GM12891 (cell line): ENCODE data around the gene SMIM20.

Experiments used
- DNase-seq: peaks from one replicate; pipeline ENCODE4 v3.0.0; 2011; ENCODE audit warnings: low spot score; ENCODE audit not compliant: insufficient read length
- FAIRE-seq: peaks from 2 replicates; lab custom pipeline; 2011; peaks lifted over from hg19 to GRCh38; lab: Jason Lieb, UNC
- PAX5 ChIP-seq: IDR thresholded peaks from 2 replicates; pipeline ENCODE4 v1.6.1; 2011; ENCODE audit warnings: low read length, moderate library complexity, mild to moderate bottlenecking; ENCODE audit not compliant: insufficient read depth, severe bottlenecking
- POLR2A ChIP-seq: IDR thresholded peaks from 2 replicates; pipeline ENCODE4 v1.6.1; 2011; ENCODE audit warnings: low read depth, low read length, control low read depth
- POLR2AphosphoS5 ChIP-seq: IDR thresholded peaks from 2 replicates; pipeline ENCODE4 v1.6.1; 2011; ENCODE audit warnings: low read depth, low read length, control low read depth
- POU2F2 ChIP-seq: IDR thresholded peaks from 2 replicates; pipeline ENCODE4 v1.6.1; 2011; ENCODE audit warnings: low read depth, mild to moderate bottlenecking, control low read depth, low read length, moderate library complexity
- SPI1 ChIP-seq: IDR thresholded peaks from 2 replicates; pipeline ENCODE4 v1.6.1; 2011; ENCODE audit warnings: low read depth, low read length, control low read depth
- TAF1 ChIP-seq: IDR thresholded peaks from 2 replicates; pipeline ENCODE4 v1.6.1; 2011; ENCODE audit warnings: low read depth, low read length, control low read depth

The SMIM20 gene

GRCh38 chr4:25970691-25971432 lies 56.8 kb downstream of the SMIM20 start:
- TF ChIP-seq TAF1, result no peak
- no peak for TF ChIP-seq POLR2AphosphoS5
- no peak for TF ChIP-seq PAX5
- TF ChIP-seq POLR2A, result no peak
- TF ChIP-seq POU2F2, result no peak
- TF ChIP-seq SPI1, result no peak
- no peak for DNase-seq
- FAIRE-seq, result no peak

DNA sequence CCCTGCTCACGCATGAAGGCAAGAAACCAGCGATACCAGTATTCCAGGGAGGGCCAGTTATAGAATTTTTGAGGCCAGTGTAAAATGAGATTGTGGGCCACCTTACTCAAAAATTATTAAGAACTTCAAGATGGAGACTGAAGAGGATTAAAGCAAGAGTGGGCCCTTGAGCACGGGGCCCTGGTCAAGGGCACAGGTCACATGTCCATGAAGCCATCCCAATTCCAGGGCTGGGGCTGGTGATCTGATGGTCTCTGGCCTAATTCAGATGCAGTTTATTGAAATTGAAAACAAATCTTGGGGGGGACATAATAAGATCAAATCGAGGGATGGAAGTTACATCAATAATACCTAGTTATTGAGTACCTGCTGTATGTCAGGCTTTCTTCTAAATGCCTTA lies 58.3 kb downstream of the SMIM20 start:
- no peak for FAIRE-seq
- no peak for DNase-seq
- TF ChIP-seq POLR2A (no peak), POLR2AphosphoS5 (no peak), POU2F2 (no peak), TAF1 (no peak), SPI1 (no peak), PAX5 (no peak)

GRCh38 chr4:25972984-25973745 lies 59.1 kb downstream of the SMIM20 start:
- FAIRE-seq (no peak), DNase-seq (no peak)
- TF ChIP-seq POU2F2 (no peak), POLR2A (no peak), SPI1 (no peak), POLR2AphosphoS5 (no peak), TAF1 (no peak), PAX5 (no peak)

- no peak for DNase-seq
- no peak for TF ChIP-seq TAF1
- TF ChIP-seq PAX5, result no peak
- no peak for TF ChIP-seq POLR2A
- no peak for TF ChIP-seq POLR2AphosphoS5
- no peak for TF ChIP-seq POU2F2
- TF ChIP-seq SPI1, result no peak
- no peak for FAIRE-seq
Observed at GRCh38 chr4:25976780-25977179, 62.8 kb downstream of the SMIM20 start.

DNA sequence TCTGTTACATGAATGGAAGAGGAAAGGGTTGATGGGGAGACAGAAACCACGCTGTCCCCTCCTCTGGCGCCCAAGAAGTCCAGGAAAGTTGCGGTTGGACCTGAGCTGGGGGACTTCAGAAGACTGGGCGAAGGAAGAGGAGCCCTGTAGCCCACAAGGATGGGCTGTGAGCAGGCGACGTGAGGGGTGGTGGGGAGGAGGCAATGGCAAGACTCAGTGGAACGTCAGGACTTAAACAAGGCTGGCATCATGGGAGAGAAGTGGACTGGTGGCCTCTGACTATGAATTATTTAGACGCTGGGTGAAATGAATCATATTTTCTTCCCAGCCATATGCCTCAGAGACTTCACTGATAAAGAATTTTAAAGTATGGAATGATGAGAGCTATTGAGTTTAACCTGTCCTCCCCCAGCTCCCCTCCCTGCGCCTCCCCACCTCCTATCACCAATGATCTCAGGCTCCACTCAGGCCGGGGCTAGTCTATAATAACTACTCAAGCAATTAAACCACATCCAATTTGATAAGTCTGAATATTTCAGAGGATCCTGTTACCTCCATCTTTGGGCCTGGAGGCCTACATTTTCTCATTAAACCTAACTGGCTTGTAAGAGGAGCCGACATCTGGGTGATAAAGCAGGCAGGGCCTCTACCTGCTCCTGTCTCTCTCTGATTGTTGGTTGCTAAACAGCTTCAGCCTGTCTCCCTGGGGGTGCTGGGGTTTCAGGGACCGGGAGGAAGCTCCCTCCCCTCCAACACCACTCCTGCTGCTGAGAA lies 63.6 kb downstream of the SMIM20 start:
- DNase-seq (no peak), FAIRE-seq (no peak)

DNA sequence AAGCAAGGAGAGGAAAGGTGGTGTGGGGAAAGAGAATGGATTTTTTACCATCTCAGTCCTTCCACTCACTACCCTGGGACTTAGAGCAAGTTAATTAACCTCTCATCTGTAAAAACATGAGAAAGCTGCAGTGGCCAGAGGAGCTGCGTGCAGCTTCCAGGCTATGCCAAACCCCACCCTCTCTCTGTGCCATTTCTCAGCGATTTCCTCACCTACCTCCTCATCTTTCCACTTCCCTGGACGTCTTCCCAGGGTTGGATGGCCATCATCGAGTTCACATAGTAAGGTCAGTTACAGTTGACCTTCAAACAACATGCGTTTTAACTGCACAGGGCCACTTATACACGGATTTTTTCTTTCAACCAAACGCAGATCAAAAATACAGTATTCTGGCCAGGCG lies 64.3 kb downstream of the SMIM20 start:
- TF ChIP-seq POLR2AphosphoS5 (no peak), SPI1 (no peak), POLR2A (no peak), POU2F2 (no peak), PAX5 (no peak), TAF1 (no peak)
- no peak for FAIRE-seq

More for the DNA sequence above, 63.6 kb downstream of the SMIM20 start:
- TF ChIP-seq TAF1 (no peak), PAX5 (no peak), SPI1 (no peak), POLR2A (no peak), POLR2AphosphoS5 (no peak), POU2F2 (no peak)

More for the DNA sequence above, 64.3 kb downstream of the SMIM20 start:
- no peak for DNase-seq
